Neutrophil (primary cell): ENCODE measurements around the gene PLAAT4.
A peak's percentile ranks its signal among the peaks of the same experiment; 100 is the strongest.
"Not testable (repeated sequence)": the region's sequence is repeated elsewhere in the genome, so short reads cannot be mapped to it uniquely, and the experiment has no call there.

Experiments
- H3K27ac ChIP-seq: fragments of 200-600 bp; sonication (generic); 2 replicates; pipeline ENCODE4 v1.5.1; 2016; ENCODE audit warnings: mild to moderate bottlenecking, moderate library complexity
- H3K27me3 ChIP-seq: fragments of 200-600 bp; sonication (generic); 2 replicates; pipeline ENCODE4 v1.6.0; 2016; ENCODE audit warnings: mild to moderate bottlenecking
- H3K36me3 ChIP-seq: fragments of 200-600 bp; sonication (generic); 2 replicates; pipeline ENCODE4 v1.5.1; 2017
- H3K4me1 ChIP-seq, 2 experiments: fragments of 200-600 bp in 1 of 2; sonication (generic) in 1 of 2; 1 replicate in 1 of 2; 2 replicates in 1 of 2; pipeline versions ENCODE4 v1.5.1 to v1.6.1; 2013 to 2016; ENCODE audit warnings: low read depth in 1 of 2, low read length in 1 of 2, mild to moderate bottlenecking in 1 of 2, moderate library complexity in 1 of 2; ENCODE audit not compliant: control insufficient read depth in 1 of 2, insufficient read depth in 1 of 2
- H3K4me3 ChIP-seq, 2 experiments: fragments of 200-600 bp in 1 of 2; sonication (generic) in 1 of 2; 1 replicate in 1 of 2; 2 replicates in 1 of 2; pipeline ENCODE4 v1.5.1; 2013 to 2016; ENCODE audit warnings: low read depth in 1 of 2, low read length in 1 of 2, mild to moderate bottlenecking in 1 of 2, moderate library complexity in 1 of 2
- H3K9me3 ChIP-seq: fragments of 200-600 bp; sonication (generic); 2 replicates; pipeline ENCODE4 v1.5.1; 2016
- TF ChIP-seq, protein P1 (sequence below): fragments of 200-600 bp; sonication (generic); IDR thresholded peaks from 2 replicates; pipeline ENCODE4 v1.5.1; 2016; ENCODE audit warnings: antibody characterized with exemption

The PLAAT4 gene

GRCh38 chr11:63572026-63572688 is 35.5 kb downstream of the PLAAT4 start:
- Histone ChIP-seq H3K4me1 (peaks cover 9 to 10% of the 10 kb centered on the region in 2 experiments), H3K27ac (no peak overlapping the region), H3K27me3 (no peaks in the 10 kb centered on the region), H3K9me3 (no peaks in the 10 kb centered on the region), H3K36me3 (no peaks in the 10 kb centered on the region), H3K4me3 (no peak overlapping the region)
- TF ChIP-seq, protein P1, sequence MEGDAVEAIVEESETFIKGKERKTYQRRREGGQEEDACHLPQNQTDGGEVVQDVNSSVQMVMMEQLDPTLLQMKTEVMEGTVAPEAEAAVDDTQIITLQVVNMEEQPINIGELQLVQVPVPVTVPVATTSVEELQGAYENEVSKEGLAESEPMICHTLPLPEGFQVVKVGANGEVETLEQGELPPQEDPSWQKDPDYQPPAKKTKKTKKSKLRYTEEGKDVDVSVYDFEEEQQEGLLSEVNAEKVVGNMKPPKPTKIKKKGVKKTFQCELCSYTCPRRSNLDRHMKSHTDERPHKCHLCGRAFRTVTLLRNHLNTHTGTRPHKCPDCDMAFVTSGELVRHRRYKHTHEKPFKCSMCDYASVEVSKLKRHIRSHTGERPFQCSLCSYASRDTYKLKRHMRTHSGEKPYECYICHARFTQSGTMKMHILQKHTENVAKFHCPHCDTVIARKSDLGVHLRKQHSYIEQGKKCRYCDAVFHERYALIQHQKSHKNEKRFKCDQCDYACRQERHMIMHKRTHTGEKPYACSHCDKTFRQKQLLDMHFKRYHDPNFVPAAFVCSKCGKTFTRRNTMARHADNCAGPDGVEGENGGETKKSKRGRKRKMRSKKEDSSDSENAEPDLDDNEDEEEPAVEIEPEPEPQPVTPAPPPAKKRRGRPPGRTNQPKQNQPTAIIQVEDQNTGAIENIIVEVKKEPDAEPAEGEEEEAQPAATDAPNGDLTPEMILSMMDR: no peak

GRCh38 chr11:63573881-63574855 is 37.6 kb downstream of the PLAAT4 start:
- H3K27me3 ChIP-seq: no peaks in the 10 kb centered on the region
- no peaks in the 10 kb centered on the region for H3K9me3 ChIP-seq
- no peaks in the 10 kb centered on the region for H3K36me3 ChIP-seq
- peaks cover 9 to 10% of the 10 kb centered on the region in 2 experiments for H3K4me1 ChIP-seq
- H3K27ac ChIP-seq: peak overlapping the region; percentile 39
- TF ChIP-seq, protein P1: no peak
- peak overlapping the region; percentile 18 to 47 for H3K4me3 ChIP-seq

DNA sequence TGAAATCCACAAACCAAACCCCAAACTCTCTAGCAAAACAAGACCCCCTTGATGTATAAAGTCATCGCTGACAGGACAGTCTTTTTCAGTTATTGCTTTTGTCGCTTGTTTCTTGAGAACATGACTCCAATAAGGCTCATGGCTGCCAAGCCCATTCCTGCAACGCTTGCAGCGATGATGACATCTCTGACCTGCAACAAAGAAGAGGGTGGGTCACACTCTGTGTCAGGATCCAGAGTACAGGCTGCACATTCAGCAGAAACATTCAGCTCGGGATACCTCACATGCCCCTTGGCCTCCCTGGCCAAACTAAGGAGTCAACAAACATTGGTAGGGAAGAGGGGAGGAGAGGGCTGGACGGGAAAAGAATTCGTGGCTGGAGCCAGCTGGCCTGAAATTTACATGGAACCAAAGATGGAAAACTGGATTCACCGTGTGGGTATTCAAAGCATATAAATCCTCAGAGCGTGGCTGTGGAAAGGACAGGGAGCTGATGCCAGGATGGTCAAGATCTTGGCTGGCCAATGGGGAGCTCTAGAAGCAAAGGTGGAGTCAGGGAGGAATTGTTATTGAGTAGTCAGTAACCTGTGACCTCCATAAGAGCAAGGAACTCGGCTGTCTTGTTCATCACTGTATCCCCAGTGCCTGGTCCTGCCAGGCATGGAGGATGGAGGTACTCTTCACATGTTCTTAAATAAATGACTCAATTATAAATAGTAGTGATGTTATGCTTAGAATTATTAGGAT is 38.4 kb downstream of the PLAAT4 start:
- H3K36me3 ChIP-seq: no peaks in the 10 kb centered on the region
- peak overlapping the region; percentile 39 for H3K27ac ChIP-seq
- TF ChIP-seq, protein P1: no peak
- H3K4me1 ChIP-seq: peaks cover 9 to 10% of the 10 kb centered on the region in 2 experiments
- H3K9me3 ChIP-seq: no peaks in the 10 kb centered on the region
- H3K4me3 ChIP-seq: peak overlapping the region; percentile 18 to 47
- no peaks in the 10 kb centered on the region for H3K27me3 ChIP-seq

DNA sequence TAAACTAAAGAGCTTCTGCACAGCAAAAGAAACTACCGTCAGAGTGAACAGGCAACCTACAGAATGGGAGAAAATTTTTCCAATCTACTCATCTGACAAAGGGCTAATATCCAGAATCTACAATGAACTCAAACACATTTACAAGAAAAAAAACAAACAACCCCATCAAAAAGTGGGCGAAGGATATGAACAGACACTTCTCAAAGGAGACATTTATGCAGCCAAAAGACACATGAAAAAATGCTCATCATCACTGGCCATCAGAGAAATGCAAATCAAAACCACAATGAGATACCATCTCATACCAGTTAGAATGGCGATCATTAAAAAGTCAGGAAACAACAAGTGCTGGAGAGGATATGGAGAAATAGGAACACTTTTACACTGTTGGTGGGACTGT is 42.3 kb downstream of the PLAAT4 start:
- H3K36me3 ChIP-seq, H3K27me3 ChIP-seq, H3K27ac ChIP-seq, H3K4me3 ChIP-seq: not testable (repeated sequence)
- Histone ChIP-seq H3K9me3 (peaks cover 11% of the 10 kb centered on the region), H3K4me1 (peaks cover 8 to 10% of the 10 kb centered on the region in 2 experiments)

DNA sequence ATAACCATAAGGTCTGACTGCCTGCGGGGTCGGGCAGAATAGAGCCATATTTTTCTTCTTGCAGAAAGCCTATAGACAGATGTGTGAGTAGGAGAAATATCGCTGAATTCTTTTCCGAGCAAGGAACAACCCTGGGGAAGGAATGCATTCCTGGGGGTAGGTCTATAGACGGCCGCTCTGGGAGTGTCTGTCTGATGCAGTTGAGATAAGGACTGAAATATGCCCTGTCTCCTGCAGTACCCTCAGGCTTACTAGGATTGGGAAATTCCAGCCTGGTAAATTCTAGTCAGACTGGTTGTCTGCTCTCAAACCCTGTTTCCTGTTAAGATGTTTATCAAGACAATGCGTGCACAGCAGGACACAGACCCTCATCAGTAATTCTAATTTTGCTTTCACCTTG is 44.6 kb downstream of the PLAAT4 start:
- H3K27ac ChIP-seq: not testable (repeated sequence)

GRCh38 chr11:63583357-63583677 is 46.7 kb downstream of the PLAAT4 start:
- Histone ChIP-seq H3K4me3 (no peak overlapping the region), H3K9me3 (peaks cover 11% of the 10 kb centered on the region), H3K4me1 (no peaks in the 10 kb centered on the region), H3K36me3 (no peaks in the 10 kb centered on the region), H3K27ac (no peak overlapping the region), H3K27me3 (peaks cover 16% of the 10 kb centered on the region)
- TF ChIP-seq, protein P1: no peak

More for the DNA sequence above, 44.6 kb downstream of the PLAAT4 start:
- H3K27me3 ChIP-seq, H3K4me1 ChIP-seq, H3K36me3 ChIP-seq, H3K4me3 ChIP-seq: not testable (repeated sequence)
- peaks cover 11% of the 10 kb centered on the region for H3K9me3 ChIP-seq
